HL-60 (cell line): ENCODE data around the gene BET1.

ENCODE experiments used
- DNase-seq, 2 experiments: peaks; one replicate each; pipeline ENCODE4 v3.0.0-alpha.2; 2010 to 2020; ENCODE audit warnings: low read depth in 1 of 2, low spot score in 1 of 2
- H3K27ac ChIP-seq: fragments of 250-450 bp; sonication (Bioruptor Pico); replicated peaks from 2 replicates; pipeline ENCODE4 v1.5.1; 2020; ENCODE audit warnings: mild to moderate bottlenecking, moderate library complexity
- H3K27me3 ChIP-seq: fragments of 250-450 bp; sonication (Bioruptor Pico); 2 replicates; pipeline ENCODE4 v1.5.1; 2021; ENCODE audit warnings: mild to moderate bottlenecking, moderate library complexity; ENCODE audit not compliant: insufficient read depth, poor library complexity, severe bottlenecking
- H3K4me3 ChIP-seq: replicated peaks from 2 replicates; pipeline ENCODE4 v1.5.1; 2011; ENCODE audit warnings: mild to moderate bottlenecking, control low read depth, low read length; ENCODE audit not compliant: insufficient read depth
- GABPA ChIP-seq: IDR thresholded peaks from 2 replicates; pipeline ENCODE4 v1.6.1; 2012; ENCODE audit warnings: low read depth
- POLR2AphosphoS5 ChIP-seq: IDR thresholded peaks from 2 replicates; pipeline ENCODE4 v1.6.1; 2012; ENCODE audit warnings: low read depth
- SPI1 ChIP-seq: IDR thresholded peaks from 2 replicates; pipeline ENCODE4 v1.6.1; 2012; ENCODE audit warnings: low read depth, mild to moderate bottlenecking, borderline replicate concordance
- TF ChIP-seq, protein P1 (sequence below): IDR thresholded peaks from 2 replicates; pipeline ENCODE4 v1.6.1; 2012; ENCODE audit warnings: low read depth; ENCODE audit not compliant: insufficient replicate concordance
- TF ChIP-seq, protein P2 (sequence below): IDR thresholded peaks from one replicate; pipeline ENCODE4 v1.5.1; 2011; ENCODE audit warnings: low read length, control low read depth, inconsistent platforms; ENCODE audit not compliant: insufficient read depth

Gene BET1

DNA sequence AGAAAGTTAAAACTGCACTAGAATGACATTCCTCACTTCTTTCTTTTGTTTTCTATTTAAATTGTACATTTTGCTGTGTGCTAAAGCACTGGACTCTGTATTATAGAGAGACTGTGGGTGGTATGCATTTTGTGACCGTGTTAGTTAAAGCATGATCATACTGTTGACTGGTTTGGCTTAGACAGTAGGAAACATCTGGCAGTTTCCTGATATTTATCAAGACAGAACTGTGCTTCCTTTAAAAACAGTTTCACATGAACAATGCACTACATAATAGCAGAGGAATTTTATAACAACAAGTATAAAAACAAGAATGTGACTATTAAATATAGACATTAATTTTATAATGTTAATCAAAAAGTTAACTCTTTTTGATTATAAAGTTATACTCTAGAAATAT lies 59.5 kb downstream of the BET1 start:
- no peak for DNase-seq
- TF ChIP-seq GABPA = no peak
- TF ChIP-seq, protein P1, sequence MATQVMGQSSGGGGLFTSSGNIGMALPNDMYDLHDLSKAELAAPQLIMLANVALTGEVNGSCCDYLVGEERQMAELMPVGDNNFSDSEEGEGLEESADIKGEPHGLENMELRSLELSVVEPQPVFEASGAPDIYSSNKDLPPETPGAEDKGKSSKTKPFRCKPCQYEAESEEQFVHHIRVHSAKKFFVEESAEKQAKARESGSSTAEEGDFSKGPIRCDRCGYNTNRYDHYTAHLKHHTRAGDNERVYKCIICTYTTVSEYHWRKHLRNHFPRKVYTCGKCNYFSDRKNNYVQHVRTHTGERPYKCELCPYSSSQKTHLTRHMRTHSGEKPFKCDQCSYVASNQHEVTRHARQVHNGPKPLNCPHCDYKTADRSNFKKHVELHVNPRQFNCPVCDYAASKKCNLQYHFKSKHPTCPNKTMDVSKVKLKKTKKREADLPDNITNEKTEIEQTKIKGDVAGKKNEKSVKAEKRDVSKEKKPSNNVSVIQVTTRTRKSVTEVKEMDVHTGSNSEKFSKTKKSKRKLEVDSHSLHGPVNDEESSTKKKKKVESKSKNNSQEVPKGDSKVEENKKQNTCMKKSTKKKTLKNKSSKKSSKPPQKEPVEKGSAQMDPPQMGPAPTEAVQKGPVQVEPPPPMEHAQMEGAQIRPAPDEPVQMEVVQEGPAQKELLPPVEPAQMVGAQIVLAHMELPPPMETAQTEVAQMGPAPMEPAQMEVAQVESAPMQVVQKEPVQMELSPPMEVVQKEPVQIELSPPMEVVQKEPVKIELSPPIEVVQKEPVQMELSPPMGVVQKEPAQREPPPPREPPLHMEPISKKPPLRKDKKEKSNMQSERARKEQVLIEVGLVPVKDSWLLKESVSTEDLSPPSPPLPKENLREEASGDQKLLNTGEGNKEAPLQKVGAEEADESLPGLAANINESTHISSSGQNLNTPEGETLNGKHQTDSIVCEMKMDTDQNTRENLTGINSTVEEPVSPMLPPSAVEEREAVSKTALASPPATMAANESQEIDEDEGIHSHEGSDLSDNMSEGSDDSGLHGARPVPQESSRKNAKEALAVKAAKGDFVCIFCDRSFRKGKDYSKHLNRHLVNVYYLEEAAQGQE = no peak
- TF ChIP-seq, protein P2, sequence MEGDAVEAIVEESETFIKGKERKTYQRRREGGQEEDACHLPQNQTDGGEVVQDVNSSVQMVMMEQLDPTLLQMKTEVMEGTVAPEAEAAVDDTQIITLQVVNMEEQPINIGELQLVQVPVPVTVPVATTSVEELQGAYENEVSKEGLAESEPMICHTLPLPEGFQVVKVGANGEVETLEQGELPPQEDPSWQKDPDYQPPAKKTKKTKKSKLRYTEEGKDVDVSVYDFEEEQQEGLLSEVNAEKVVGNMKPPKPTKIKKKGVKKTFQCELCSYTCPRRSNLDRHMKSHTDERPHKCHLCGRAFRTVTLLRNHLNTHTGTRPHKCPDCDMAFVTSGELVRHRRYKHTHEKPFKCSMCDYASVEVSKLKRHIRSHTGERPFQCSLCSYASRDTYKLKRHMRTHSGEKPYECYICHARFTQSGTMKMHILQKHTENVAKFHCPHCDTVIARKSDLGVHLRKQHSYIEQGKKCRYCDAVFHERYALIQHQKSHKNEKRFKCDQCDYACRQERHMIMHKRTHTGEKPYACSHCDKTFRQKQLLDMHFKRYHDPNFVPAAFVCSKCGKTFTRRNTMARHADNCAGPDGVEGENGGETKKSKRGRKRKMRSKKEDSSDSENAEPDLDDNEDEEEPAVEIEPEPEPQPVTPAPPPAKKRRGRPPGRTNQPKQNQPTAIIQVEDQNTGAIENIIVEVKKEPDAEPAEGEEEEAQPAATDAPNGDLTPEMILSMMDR = no peak
- no peak for TF ChIP-seq POLR2AphosphoS5
- no peak for TF ChIP-seq SPI1
- Histone ChIP-seq H3K4me3 (no peak overlapping the region), H3K27me3 (peaks cover 2% of the 10 kb centered on the region), H3K27ac (no peak overlapping the region)

DNA sequence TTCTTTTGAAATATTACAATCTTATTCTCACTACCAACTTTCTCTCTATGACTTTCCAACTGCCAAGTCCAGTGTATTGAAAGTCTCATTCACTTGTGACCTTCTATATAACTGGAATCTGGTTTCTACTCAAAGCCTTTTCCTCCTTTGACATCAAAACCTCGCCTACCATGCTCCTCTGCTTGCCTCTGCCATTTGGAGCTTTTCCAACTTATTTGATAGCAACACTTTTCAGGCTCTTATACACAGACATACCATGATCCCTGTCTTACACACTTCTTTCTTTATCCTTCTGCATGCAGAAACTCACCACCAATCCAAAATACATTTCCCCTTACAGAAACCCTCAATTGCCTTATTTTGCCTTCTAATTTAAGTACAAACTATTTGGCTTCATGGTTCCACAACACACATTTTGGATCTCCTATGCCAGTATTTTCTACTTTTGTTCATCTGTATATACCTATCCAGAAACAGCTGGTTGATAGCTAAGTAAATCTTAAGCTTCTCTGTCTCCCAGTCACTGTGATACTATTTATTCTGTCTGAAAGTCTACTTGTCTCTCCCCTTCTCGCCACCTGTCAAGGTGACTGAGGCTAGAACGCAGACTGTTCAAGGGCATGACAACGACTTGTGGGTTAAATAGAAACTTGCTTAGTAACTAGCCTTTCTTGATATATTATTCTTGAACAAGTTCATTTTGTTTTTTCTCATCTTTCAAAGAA lies 60.2 kb downstream of the BET1 start:
- no peak overlapping the region for H3K27ac ChIP-seq
- H3K4me3 ChIP-seq = no peak overlapping the region
- no peak for TF ChIP-seq GABPA
- no peak for TF ChIP-seq POLR2AphosphoS5
- TF ChIP-seq SPI1 = no peak
- TF ChIP-seq, protein P1 = no peak
- TF ChIP-seq, protein P2 = no peak
- DNase-seq = no peak
- H3K27me3 ChIP-seq = peaks cover 2% of the 10 kb centered on the region
